T-helper 22 cell (primary cell): ENCODE measurements around the gene LTBP3.
A peak's percentile ranks its signal among the peaks of the same experiment; 100 is the strongest.

Experiments
- DNase-seq: peaks from one replicate; pipeline ENCODE4 v3.0.0-alpha.2; 2020; ENCODE audit warnings: low read depth

The LTBP3 gene

DNA sequence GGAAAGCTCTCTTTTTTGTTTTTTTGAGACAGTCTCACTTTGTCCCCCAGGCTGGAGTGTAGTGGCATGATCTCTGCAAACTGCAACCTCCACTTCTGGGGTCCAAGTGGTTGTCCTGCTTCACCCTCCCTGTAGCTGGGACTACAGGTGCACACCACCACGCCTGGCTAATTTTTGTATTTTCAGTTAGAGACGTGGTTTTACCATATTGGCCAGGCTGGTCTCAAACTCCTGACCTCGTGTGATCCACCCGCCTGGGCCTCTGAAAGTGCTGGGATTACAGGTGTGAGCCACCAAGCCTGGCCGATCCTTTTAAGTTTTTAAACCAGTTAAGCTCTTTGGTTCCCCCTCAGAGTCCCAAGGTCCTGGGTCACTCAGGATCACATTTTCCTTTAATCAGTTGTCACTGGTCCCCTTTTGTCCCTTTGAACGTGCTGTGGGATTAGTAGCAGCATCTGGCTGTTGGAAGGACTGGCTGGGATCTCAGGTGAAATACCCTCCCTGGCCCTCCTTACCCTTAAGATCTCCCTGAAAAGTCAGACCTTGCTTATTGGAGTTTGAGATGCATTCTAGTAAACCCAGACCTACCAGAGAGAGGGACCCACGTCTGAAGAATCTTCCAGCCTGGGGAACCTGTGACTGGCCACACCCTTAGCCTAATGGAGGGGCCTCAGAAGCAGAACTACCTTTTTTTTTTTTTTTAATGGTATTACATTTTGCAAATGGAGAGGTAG is 51.2 kb downstream of the LTBP3 start:
- DNase-seq: no peak

DNA sequence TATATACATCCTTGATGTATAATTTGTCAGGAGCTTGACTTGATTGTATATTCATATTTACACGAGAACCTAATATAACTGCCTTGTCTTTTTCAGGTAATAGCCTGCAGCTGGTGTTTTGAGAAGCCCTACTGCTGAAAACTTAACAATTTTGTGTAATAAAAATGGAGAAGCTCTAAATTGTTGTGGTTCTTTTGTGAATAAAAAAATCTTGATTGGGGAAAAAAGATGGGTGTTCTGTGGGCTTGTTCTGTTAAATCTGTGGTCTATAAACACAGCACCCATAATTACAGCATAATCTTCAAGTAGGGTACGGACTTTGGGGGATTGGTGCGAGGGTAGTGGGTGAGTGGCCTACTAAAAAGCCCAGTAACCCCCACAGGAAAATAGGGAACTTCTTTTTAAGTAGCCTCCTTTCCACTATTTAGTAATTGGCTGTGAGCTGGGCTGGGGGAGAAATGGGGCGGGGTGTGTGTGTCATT is 51.8 kb downstream of the LTBP3 start:
- DNase-seq: peak; percentile 42

DNA sequence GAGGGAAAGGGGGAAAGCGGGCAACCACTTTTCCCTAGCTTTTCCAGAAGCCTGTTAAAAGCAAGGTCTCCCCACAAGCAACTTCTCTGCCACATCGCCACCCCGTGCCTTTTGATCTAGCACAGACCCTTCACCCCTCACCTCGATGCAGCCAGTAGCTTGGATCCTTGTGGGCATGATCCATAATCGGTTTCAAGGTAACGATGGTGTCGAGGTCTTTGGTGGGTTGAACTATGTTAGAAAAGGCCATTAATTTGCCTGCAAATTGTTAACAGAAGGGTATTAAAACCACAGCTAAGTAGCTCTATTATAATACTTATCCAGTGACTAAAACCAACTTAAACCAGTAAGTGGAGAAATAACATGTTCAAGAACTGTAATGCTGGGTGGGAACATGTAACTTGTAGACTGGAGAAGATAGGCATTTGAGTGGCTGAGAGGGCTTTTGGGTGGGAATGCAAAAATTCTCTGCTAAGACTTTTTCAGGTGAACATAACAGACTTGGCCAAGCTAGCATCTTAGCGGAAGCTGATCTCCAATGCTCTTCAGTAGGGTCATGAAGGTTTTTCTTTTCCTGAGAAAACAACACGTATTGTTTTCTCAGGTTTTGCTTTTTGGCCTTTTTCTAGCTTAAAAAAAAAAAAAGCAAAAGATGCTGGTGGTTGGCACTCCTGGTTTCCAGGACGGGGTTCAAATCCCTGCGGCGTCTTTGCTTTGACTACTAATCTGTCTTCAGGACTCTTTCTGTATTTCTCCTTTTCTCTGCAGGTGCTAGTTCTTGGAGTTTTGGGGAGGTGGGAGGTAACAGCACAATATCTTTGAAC is 52.5 kb downstream of the LTBP3 start:
- no peak for DNase-seq

DNA sequence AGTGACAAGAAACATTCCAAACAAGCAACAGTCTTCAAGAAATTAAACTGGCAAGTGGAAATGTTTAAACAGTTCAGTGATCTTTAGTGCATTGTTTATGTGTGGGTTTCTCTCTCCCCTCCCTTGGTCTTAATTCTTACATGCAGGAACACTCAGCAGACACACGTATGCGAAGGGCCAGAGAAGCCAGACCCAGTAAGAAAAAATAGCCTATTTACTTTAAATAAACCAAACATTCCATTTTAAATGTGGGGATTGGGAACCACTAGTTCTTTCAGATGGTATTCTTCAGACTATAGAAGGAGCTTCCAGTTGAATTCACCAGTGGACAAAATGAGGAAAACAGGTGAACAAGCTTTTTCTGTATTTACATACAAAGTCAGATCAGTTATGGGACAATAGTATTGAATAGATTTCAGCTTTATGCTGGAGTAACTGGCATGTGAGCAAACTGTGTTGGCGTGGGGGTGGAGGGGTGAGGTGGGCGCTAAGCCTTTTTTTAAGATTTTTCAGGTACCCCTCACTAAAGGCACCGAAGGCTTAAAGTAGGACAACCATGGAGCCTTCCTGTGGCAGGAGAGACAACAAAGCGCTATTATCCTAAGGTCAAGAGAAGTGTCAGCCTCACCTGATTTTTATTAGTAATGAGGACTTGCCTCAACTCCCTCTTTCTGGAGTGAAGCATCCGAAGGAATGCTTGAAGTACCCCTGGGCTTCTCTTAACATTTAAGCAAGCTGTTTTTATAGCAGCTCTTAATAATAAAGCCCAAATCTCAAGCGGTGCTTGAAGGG is 53.3 kb downstream of the LTBP3 start:
- DNase-seq: no peak

DNA sequence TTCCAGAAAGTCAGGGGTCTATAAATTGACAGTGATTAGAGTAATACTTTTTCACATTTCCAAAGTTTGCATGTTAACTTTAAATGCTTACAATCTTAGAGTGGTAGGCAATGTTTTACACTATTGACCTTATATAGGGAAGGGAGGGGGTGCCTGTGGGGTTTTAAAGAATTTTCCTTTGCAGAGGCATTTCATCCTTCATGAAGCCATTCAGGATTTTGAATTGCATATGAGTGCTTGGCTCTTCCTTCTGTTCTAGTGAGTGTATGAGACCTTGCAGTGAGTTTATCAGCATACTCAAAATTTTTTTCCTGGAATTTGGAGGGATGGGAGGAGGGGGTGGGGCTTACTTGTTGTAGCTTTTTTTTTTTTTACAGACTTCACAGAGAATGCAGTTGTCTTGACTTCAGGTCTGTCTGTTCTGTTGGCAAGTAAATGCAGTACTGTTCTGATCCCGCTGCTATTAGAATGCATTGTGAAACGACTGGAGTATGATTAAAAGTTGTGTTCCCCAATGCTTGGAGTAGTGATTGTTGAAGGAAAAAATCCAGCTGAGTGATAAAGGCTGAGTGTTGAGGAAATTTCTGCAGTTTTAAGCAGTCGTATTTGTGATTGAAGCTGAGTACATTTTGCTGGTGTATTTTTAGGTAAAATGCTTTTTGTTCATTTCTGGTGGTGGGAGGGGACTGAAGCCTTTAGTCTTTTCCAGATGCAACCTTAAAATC is 54.0 kb downstream of the LTBP3 start:
- no peak for DNase-seq

DNA sequence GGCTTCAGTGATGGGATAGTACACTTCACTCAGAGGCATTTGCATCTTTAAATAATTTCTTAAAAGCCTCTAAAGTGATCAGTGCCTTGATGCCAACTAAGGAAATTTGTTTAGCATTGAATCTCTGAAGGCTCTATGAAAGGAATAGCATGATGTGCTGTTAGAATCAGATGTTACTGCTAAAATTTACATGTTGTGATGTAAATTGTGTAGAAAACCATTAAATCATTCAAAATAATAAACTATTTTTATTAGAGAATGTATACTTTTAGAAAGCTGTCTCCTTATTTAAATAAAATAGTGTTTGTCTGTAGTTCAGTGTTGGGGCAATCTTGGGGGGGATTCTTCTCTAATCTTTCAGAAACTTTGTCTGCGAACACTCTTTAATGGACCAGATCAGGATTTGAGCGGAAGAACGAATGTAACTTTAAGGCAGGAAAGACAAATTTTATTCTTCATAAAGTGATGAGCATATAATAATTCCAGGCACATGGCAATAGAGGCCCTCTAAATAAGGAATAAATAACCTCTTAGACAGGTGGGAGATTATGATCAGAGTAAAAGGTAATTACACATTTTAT is 54.7 kb downstream of the LTBP3 start:
- no peak for DNase-seq

DNA sequence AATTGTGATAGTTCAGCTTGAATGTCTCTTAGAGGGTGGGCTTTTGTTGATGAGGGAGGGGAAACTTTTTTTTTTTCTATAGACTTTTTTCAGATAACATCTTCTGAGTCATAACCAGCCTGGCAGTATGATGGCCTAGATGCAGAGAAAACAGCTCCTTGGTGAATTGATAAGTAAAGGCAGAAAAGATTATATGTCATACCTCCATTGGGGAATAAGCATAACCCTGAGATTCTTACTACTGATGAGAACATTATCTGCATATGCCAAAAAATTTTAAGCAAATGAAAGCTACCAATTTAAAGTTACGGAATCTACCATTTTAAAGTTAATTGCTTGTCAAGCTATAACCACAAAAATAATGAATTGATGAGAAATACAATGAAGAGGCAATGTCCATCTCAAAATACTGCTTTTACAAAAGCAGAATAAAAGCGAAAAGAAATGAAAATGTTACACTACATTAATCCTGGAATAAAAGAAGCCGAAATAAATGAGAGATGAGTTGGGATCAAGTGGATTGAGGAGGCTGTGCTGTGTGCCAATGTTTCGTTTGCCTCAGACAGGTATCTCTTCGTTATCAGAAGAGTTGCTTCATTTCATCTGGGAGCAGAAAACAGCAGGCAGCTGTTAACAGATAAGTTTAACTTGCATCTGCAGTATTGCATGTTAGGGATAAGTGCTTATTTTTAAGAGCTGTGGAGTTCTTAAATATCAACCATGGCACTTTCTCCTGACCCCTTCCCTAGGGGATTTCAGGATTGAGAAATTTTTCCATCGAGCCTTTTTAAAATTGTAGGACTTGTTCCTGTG is 55.4 kb downstream of the LTBP3 start:
- no peak for DNase-seq

DNA sequence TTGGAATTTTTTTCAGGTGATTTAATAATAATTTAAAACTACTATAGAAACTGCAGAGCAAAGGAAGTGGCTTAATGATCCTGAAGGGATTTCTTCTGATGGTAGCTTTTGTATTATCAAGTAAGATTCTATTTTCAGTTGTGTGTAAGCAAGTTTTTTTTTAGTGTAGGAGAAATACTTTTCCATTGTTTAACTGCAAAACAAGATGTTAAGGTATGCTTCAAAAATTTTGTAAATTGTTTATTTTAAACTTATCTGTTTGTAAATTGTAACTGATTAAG is 55.9 kb downstream of the LTBP3 start:
- no peak for DNase-seq

DNA sequence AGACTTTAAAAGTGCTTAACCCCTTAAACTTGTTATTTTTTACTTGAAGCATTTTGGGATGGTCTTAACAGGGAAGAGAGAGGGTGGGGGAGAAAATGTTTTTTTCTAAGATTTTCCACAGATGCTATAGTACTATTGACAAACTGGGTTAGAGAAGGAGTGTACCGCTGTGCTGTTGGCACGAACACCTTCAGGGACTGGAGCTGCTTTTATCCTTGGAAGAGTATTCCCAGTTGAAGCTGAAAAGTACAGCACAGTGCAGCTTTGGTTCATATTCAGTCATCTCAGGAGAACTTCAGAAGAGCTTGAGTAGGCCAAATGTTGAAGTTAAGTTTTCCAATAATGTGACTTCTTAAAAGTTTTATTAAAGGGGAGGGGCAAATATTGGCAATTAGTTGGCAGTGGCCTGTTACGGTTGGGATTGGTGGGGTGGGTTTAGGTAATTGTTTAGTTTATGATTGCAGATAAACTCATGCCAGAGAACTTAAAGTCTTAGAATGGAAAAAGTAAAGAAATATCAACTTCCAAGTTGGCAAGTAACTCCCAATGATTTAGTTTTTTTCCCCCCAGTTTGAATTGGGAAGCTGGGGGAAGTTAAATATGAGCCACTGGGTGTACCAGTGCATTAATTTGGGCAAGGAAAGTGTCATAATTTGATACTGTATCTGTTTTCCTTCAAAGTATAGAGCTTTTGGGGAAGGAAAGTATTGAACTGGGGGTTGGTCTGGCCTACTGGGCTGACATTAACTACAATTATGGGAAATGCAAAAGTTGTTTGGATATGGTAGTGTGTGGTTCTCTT is 56.5 kb downstream of the LTBP3 start:
- no peak for DNase-seq

DNA sequence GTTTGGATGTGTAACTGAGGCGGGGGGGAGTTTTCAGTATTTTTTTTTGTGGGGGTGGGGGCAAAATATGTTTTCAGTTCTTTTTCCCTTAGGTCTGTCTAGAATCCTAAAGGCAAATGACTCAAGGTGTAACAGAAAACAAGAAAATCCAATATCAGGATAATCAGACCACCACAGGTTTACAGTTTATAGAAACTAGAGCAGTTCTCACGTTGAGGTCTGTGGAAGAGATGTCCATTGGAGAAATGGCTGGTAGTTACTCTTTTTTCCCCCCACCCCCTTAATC is 57.0 kb downstream of the LTBP3 start:
- DNase-seq: no peak

DNA sequence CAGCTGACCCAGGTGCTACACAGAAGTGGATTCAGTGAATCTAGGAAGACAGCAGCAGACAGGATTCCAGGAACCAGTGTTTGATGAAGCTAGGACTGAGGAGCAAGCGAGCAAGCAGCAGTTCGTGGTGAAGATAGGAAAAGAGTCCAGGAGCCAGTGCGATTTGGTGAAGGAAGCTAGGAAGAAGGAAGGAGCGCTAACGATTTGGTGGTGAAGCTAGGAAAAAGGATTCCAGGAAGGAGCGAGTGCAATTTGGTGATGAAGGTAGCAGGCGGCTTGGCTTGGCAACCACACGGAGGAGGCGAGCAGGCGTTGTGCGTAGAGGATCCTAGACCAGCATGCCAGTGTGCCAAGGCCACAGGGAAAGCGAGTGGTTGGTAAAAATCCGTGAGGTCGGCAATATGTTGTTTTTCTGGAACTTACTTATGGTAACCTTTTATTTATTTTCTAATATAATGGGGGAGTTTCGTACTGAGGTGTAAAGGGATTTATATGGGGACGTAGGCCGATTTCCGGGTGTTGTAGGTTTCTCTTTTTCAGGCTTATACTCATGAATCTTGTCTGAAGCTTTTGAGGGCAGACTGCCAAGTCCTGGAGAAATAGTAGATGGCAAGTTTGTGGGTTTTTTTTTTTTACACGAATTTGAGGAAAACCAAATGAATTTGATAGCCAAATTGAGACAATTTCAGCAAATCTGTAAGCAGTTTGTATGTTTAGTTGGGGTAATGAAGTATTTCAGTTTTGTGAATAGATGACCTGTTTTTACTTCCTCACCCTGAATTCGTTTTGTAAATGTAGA is 57.6 kb downstream of the LTBP3 start:
- no peak for DNase-seq

DNA sequence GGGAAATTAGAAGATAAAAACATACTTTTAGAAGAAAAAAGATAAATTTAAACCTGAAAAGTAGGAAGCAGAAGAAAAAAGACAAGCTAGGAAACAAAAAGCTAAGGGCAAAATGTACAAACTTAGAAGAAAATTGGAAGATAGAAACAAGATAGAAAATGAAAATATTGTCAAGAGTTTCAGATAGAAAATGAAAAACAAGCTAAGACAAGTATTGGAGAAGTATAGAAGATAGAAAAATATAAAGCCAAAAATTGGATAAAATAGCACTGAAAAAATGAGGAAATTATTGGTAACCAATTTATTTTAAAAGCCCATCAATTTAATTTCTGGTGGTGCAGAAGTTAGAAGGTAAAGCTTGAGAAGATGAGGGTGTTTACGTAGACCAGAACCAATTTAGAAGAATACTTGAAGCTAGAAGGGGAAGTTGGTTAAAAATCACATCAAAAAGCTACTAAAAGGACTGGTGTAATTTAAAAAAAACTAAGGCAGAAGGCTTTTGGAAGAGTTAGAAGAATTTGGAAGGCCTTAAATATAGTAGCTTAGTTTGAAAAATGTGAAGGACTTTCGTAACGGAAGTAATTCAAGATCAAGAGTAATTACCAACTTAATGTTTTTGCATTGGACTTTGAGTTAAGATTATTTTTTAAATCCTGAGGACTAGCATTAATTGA is 58.3 kb downstream of the LTBP3 start:
- no peak for DNase-seq

DNA sequence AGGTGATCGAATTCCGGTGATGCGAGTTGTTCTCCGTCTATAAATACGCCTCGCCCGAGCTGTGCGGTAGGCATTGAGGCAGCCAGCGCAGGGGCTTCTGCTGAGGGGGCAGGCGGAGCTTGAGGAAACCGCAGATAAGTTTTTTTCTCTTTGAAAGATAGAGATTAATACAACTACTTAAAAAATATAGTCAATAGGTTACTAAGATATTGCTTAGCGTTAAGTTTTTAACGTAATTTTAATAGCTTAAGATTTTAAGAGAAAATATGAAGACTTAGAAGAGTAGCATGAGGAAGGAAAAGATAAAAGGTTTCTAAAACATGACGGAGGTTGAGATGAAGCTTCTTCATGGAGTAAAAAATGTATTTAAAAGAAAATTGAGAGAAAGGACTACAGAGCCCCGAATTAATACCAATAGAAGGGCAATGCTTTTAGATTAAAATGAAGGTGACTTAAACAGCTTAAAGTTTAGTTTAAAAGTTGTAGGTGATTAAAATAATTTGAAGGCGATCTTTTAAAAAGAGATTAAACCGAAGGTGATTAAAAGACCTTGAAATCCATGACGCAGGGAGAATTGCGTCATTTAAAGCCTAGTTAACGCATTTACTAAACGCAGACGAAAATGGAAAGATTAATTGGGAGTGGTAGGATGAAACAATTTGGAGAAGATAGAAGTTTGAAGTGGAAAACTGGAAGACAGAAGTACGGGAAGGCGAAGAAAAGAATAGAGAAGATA is 59.0 kb downstream of the LTBP3 start, which contains the start of gene MALAT1:
MALAT1 (plus strand) TSS at position 69 of the 736 bp plus-strand sequence.
- DNase-seq: peak; percentile 84

DNA sequence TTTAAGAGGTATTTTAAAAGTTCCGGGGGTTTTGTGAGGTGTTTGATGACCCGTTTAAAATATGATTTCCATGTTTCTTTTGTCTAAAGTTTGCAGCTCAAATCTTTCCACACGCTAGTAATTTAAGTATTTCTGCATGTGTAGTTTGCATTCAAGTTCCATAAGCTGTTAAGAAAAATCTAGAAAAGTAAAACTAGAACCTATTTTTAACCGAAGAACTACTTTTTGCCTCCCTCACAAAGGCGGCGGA is 59.5 kb downstream of the LTBP3 start:
- no peak for DNase-seq

DNA sequence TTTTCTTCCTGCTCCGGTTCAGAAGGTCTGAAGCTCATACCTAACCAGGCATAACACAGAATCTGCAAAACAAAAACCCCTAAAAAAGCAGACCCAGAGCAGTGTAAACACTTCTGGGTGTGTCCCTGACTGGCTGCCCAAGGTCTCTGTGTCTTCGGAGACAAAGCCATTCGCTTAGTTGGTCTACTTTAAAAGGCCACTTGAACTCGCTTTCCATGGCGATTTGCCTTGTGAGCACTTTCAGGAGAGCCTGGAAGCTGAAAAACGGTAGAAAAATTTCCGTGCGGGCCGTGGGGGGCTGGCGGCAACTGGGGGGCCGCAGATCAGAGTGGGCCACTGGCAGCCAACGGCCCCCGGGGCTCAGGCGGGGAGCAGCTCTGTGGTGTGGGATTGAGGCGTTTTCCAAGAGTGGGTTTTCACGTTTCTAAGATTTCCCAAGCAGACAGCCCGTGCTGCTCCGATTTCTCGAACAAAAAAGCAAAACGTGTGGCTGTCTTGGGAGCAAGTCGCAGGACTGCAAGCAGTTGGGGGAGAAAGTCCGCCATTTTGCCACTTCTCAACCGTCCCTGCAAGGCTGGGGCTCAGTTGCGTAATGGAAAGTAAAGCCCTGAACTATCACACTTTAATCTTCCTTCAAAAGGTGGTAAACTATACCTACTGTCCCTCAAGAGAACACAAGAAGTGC is 60.0 kb downstream of the LTBP3 start:
- no peak for DNase-seq

DNA sequence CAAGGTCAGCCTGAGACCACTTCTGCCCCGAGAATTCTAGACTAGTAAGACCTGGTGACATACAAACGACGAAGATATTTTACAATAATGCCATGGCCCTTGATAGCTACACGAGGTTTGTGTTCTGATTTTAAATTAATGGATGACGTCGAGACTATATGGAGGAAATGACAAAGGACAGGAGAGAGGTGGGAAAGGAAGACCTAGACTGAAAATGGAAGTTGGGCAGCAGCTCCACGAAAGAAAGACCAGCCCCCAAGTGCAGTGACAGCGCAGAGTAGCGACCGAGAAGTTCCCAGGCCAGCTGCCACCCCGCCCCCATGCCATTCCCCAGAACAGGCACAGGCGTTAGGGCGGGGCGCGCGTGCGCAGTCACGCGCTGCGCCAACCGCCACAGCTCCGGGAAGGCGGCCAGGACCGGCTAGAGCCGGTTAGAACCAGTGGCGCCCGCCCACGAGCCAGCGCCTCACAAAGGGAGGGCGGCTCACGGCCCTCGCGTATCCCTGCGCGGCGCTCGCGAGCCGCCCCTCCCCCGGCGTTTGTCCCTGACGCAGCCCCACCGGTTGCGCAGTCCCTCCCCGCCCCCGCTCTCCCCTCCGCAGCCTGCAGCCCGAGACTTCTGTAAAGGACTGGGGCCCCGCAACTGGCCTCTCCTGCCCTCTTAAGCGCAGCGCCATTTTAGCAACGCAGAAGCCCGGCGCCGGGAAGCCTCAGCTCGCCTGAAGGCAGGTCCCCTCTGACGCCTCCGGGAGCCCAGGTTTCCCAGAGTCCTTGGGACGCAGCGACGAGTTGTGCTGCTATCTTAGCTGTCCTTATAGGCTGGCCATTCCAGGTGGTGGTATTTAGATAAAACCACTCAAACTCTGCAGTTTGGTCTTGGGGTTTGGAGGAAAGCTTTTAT is 60.8 kb downstream of the LTBP3 start:
- DNase-seq: peak; percentile 95
